ENCODE data around the gene PDCD2L. TPM values are rescaled to one million over a fixed set of nuclear protein-coding genes. Genes with fewer than 3 reads are reported as not detected.
"Not testable (repeated sequence)": the region's sequence is repeated elsewhere in the genome, so short reads cannot be mapped to it uniquely, and the experiment has no call there.

The PDCD2L gene
- total RNA-seq, 1 donor from 2014 or later: 15.8 TPM

- DNase-seq: not testable (repeated sequence)
Observed at GRCh38 chr19:34469026-34469425, 64.8 kb downstream of the PDCD2L start.

- no peak for DNase-seq
Observed at GRCh38 chr19:34471906-34472700, 67.9 kb downstream of the PDCD2L start.

GRCh38 chr19:34474233-34474989 is 70.2 kb downstream of the PDCD2L start:
- no peak for DNase-seq

GRCh38 chr19:34475026-34475974 is 71.1 kb downstream of the PDCD2L start:
- no peak for DNase-seq

Other genes starting within 250 kb of the PDCD2L start
- 86.1 TPM for gene LSM14A, start 231.9 kb upstream of the PDCD2L start, total RNA-seq
- 49.6 TPM for gene GARRE1, start 149.8 kb upstream of the PDCD2L start, total RNA-seq
- 185 TPM for gene GPI, start 39.2 kb upstream of the PDCD2L start, total RNA-seq
- gene UBA2, start 24.0 kb downstream of the PDCD2L start, total RNA-seq: 131 TPM
- gene WTIP, start 77.4 kb downstream of the PDCD2L start, total RNA-seq: 13.6 TPM

Measured in tongue (tissue), 2 donors.